ENCODE data around the gene FGF7.

GRCh38 chr15:49466119-49466518 lies 43.1 kb downstream of the FGF7 start:
- TF ChIP-seq POLR2A (IDR thresholded peaks at IDR 0.05): no peak
- TF ChIP-seq, protein P1, sequence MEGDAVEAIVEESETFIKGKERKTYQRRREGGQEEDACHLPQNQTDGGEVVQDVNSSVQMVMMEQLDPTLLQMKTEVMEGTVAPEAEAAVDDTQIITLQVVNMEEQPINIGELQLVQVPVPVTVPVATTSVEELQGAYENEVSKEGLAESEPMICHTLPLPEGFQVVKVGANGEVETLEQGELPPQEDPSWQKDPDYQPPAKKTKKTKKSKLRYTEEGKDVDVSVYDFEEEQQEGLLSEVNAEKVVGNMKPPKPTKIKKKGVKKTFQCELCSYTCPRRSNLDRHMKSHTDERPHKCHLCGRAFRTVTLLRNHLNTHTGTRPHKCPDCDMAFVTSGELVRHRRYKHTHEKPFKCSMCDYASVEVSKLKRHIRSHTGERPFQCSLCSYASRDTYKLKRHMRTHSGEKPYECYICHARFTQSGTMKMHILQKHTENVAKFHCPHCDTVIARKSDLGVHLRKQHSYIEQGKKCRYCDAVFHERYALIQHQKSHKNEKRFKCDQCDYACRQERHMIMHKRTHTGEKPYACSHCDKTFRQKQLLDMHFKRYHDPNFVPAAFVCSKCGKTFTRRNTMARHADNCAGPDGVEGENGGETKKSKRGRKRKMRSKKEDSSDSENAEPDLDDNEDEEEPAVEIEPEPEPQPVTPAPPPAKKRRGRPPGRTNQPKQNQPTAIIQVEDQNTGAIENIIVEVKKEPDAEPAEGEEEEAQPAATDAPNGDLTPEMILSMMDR (IDR thresholded peaks at IDR 0.05): no peak
